Activated T-cell treated with anti-CD3 and anti-CD28 coated beads for 1 hour (primary cell): ENCODE measurements around the gene PLEKHA6.
A peak's percentile ranks its signal among the peaks of the same experiment; 100 is the strongest.
"Not testable (repeated sequence)": the region's sequence is repeated elsewhere in the genome, so short reads cannot be mapped to it uniquely, and the experiment has no call there.

Experiments used
- DNase-seq: peaks from one replicate; pipeline ENCODE4 v3.0.0-alpha.2; 2020; ENCODE audit warnings: low read depth

Gene PLEKHA6

GRCh38 chr1:204310970-204311369, 48.8 kb downstream of the PLEKHA6 start:
- DNase-seq: not testable (repeated sequence)

GRCh38 chr1:204308023-204308628, 51.6 kb downstream of the PLEKHA6 start:
- DNase-seq: no peak

GRCh38 chr1:204307334-204307883, 52.3 kb downstream of the PLEKHA6 start:
- no peak for DNase-seq

- DNase-seq: no peak
These were observed 53.7 kb downstream of the PLEKHA6 start for GRCh38 chr1:204306076-204306475.

- no peak for DNase-seq
These were observed 55.7 kb downstream of the PLEKHA6 start for GRCh38 chr1:204304067-204304466.

- DNase-seq: no peak
These were observed 57.0 kb downstream of the PLEKHA6 start for GRCh38 chr1:204302769-204303168.

GRCh38 chr1:204301171-204301957, 58.4 kb downstream of the PLEKHA6 start:
- DNase-seq: no peak

GRCh38 chr1:204299814-204300365, 59.8 kb downstream of the PLEKHA6 start:
- no peak for DNase-seq

- DNase-seq: no peak
These were observed 63.2 kb downstream of the PLEKHA6 start for GRCh38 chr1:204296431-204296988.

- no peak for DNase-seq
These were observed 64.1 kb downstream of the PLEKHA6 start for GRCh38 chr1:204295671-204296070.

- no peak for DNase-seq
These were observed 65.4 kb downstream of the PLEKHA6 start for GRCh38 chr1:204294357-204294756.

GRCh38 chr1:204293605-204294337, 66.0 kb downstream of the PLEKHA6 start:
- no peak for DNase-seq

- DNase-seq: no peak
These were observed 67.0 kb downstream of the PLEKHA6 start for GRCh38 chr1:204292740-204293139.

- no peak for DNase-seq
These were observed 70.4 kb downstream of the PLEKHA6 start for GRCh38 chr1:204289280-204289679.

GRCh38 chr1:204288021-204288588, 71.6 kb downstream of the PLEKHA6 start:
- no peak for DNase-seq

GRCh38 chr1:204287466-204287891, 72.2 kb downstream of the PLEKHA6 start:
- DNase-seq: no peak

- DNase-seq: peak; percentile 19
These were observed 72.8 kb downstream of the PLEKHA6 start for GRCh38 chr1:204286831-204287421.

GRCh38 chr1:204286315-204286714, 73.4 kb downstream of the PLEKHA6 start:
- no peak for DNase-seq

GRCh38 chr1:204285436-204286305, 74.1 kb downstream of the PLEKHA6 start:
- DNase-seq: no peak

- DNase-seq: no peak
These were observed 74.8 kb downstream of the PLEKHA6 start for GRCh38 chr1:204284929-204285328.
